ENCODE results near the gene MAPK6.
A peak's percentile ranks its signal among the peaks of the same experiment; 100 is the strongest.

MAPK6 gene

DNA sequence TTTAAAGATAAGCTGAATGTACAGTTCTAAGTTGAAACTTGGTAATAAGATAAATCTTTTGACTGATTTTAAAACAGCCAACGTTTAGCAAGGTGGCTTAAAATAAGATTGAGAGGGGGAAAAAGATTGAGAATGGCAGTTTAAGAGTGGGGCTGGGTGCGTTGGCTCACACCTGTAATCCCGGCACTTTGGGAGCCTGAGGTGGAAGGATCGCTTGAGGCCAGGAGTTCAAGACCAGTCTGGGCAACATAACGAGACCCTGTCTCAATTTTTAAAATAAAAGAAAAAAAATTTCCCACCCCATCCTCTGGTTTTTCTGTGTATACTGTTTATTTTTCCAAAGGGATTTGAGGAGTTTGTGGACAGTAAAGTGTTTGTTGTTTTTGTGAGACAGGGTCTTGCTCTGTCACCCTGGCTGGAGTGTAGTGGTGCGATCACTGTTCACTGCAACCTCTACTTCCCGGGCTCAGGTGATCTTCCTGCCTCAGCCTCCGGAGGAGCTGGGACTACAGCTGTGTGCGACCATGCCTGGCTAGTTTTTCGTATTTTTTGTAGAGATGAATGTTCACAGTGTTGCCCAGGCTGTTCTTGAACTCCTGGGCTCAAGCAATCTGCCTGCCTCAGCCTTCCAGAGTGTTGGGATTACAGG, 3.0 kb downstream of the MAPK6 start:
- no peaks in the 10 kb centered on the region for H3K9me3 ChIP-seq (ENCODE audit: insufficient read depth, low read length)
- no peak overlapping the region for H2AFZ ChIP-seq (ENCODE audit: low read depth, low read length)
- H3K27me3 ChIP-seq (ENCODE audit: low read depth, low read length): no peaks in the 10 kb centered on the region
- H3K4me2 ChIP-seq (ENCODE audit: low read length): peak overlapping the region; percentile 78
- peaks cover 45% of the 10 kb centered on the region for H4K20me1 ChIP-seq (ENCODE audit: insufficient read depth, low read length)
- peak overlapping the region; percentile 90 for H3K9ac ChIP-seq (ENCODE audit: low read length)
- H3K4me3 ChIP-seq (ENCODE audit: low read length): peak overlapping the region; percentile 86
- no peak for TF ChIP-seq EZH2phosphoT487 (IDR thresholded peaks at IDR 0.05; ENCODE audit: low read depth)
- TF ChIP-seq, protein P1, sequence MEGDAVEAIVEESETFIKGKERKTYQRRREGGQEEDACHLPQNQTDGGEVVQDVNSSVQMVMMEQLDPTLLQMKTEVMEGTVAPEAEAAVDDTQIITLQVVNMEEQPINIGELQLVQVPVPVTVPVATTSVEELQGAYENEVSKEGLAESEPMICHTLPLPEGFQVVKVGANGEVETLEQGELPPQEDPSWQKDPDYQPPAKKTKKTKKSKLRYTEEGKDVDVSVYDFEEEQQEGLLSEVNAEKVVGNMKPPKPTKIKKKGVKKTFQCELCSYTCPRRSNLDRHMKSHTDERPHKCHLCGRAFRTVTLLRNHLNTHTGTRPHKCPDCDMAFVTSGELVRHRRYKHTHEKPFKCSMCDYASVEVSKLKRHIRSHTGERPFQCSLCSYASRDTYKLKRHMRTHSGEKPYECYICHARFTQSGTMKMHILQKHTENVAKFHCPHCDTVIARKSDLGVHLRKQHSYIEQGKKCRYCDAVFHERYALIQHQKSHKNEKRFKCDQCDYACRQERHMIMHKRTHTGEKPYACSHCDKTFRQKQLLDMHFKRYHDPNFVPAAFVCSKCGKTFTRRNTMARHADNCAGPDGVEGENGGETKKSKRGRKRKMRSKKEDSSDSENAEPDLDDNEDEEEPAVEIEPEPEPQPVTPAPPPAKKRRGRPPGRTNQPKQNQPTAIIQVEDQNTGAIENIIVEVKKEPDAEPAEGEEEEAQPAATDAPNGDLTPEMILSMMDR (IDR thresholded peaks at IDR 0.05; ENCODE audit: low read depth, low read length): no peak
- peaks cover 85% of the 10 kb centered on the region for H3K79me2 ChIP-seq (ENCODE audit: low read length)
- H3K36me3 ChIP-seq (replicated peaks; ENCODE audit: low read depth, low read length): peaks cover 15% of the 10 kb centered on the region
- peak overlapping the region; percentile 90 for H3K27ac ChIP-seq (ENCODE audit: low read length)
- peaks cover 30% of the 10 kb centered on the region for H3K4me1 ChIP-seq (ENCODE audit: low read length)

DNA sequence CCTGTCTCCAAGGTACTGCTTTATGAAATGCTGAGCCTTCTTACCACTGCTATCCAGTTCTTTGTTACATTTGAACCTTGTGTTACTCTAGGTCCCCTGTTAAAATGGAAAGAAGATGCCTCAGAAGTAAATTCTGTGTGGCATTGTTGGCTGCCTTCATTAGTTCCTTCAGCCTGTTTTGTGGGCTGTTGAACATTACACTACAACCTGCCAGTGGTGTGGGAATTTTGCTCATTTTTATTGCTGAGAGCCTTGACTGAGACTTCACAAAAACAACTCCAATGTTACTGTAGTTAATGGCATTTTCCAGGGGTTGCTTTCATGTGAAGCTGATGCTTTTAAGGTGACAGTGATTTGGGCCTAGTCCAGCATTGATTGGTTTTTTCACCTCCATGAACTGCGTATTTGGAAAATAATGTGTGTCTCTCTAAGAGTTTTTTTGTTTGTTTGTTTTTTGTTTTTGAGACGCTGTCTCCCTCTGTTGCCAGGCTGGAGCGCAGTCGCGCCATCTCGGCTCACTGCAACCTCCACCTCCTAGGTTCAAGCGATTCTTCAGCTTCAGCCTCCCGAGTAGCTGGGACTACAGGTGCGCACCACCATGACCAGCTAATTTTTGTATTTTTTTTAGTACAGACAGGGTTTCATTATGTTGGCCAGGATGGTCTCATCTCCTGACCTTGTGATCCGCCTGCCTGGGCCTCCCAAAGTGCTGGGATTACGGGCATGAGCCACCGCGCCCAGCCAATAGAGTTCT, 4.3 kb downstream of the MAPK6 start:
- TF ChIP-seq, protein P1 (IDR thresholded peaks at IDR 0.05; ENCODE audit: low read depth, low read length): no peak
- TF ChIP-seq EZH2phosphoT487 (IDR thresholded peaks at IDR 0.05; ENCODE audit: low read depth): no peak
- H2AFZ ChIP-seq (ENCODE audit: low read depth, low read length): no peak overlapping the region
- H3K9ac ChIP-seq (ENCODE audit: low read length): no peak overlapping the region
- H3K4me3 ChIP-seq (ENCODE audit: low read length): no peak overlapping the region
- no peaks in the 10 kb centered on the region for H3K27me3 ChIP-seq (ENCODE audit: low read depth, low read length)
- peaks cover 51% of the 10 kb centered on the region for H4K20me1 ChIP-seq (ENCODE audit: insufficient read depth, low read length)
- peaks cover 28% of the 10 kb centered on the region for H3K4me1 ChIP-seq (ENCODE audit: low read length)
- H3K27ac ChIP-seq (ENCODE audit: low read length): peak overlapping the region; percentile 17; the same call in 1 of the 2 replicates
- peak overlapping the region; percentile 56; the same call in 1 of the 2 replicates for H3K4me2 ChIP-seq (ENCODE audit: low read length)
- H3K36me3 ChIP-seq (replicated peaks; ENCODE audit: low read depth, low read length): peaks cover 17% of the 10 kb centered on the region
- peaks cover 98% of the 10 kb centered on the region for H3K79me2 ChIP-seq (ENCODE audit: low read length)
- no peaks in the 10 kb centered on the region for H3K9me3 ChIP-seq (ENCODE audit: insufficient read depth, low read length)

DNA sequence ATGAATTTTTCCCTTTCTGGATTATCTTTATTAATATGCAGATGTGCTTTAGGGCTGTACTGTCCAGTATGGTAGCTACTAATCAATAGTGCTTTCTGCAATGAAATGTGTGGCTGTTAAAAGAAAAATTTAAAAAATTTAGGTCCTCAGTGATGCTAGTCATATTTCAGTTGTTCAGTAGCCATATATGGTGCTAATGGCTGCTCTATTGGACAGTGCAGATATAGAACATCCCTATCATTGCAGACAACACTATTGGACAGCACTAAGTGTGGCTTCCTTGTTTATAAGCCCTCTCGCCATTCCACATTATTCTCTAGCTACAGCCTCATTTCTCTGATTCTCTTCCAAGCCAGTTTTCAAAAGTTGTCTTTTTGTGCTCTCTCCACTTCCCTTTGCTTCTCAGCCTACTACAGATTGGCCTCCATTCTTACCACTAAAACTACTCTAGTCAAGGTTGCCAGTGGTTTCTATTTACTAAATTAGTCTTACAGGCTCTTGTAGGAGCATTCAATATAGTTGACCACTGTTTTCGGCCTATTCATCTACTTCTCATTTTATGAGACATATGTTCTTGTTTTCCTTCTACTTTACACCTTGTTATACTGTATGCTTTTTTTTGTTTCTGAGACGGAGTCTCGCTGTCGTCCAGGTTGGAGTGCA, 9.5 kb downstream of the MAPK6 start:
- no peak overlapping the region for H3K4me2 ChIP-seq (ENCODE audit: low read length)
- peaks cover 85% of the 10 kb centered on the region for H4K20me1 ChIP-seq (ENCODE audit: insufficient read depth, low read length)
- H3K4me1 ChIP-seq (ENCODE audit: low read length): peaks cover 9% of the 10 kb centered on the region
- no peak overlapping the region for H3K27ac ChIP-seq (ENCODE audit: low read length)
- H3K4me3 ChIP-seq (ENCODE audit: low read length): no peak overlapping the region
- no peaks in the 10 kb centered on the region for H3K27me3 ChIP-seq (ENCODE audit: low read depth, low read length)
- no peak overlapping the region for H2AFZ ChIP-seq (ENCODE audit: low read depth, low read length)
- TF ChIP-seq EZH2phosphoT487 (IDR thresholded peaks at IDR 0.05; ENCODE audit: low read depth): no peak
- TF ChIP-seq, protein P1 (IDR thresholded peaks at IDR 0.05; ENCODE audit: low read depth, low read length): no peak
- no peak overlapping the region for H3K9ac ChIP-seq (ENCODE audit: low read length)
- H3K79me2 ChIP-seq (ENCODE audit: low read length): peaks cover 100% of the 10 kb centered on the region
- no peaks in the 10 kb centered on the region for H3K9me3 ChIP-seq (ENCODE audit: insufficient read depth, low read length)
- H3K36me3 ChIP-seq (replicated peaks; ENCODE audit: low read depth, low read length): peaks cover 41% of the 10 kb centered on the region

DNA sequence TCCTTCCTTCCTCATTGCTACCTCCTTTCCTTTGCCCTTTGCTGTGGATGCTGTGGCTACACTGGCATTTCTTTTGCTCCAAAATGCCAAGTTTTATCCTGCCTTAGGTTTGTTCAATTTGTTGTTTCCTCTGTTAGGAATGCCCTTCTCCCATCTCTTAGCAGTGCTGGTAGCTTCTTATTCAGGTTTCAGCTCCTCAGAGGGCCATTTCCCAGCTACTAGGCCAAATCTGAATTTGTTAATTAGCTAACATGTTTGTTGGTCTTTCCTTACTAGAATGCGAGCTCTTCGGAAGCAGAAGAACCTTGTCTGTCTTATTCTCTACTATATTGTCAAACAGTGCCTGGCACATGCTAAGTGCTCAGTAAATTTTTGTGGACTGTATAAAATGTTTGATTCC, 11.0 kb downstream of the MAPK6 start:
- no peak overlapping the region for H3K4me2 ChIP-seq (ENCODE audit: low read length)
- no peak overlapping the region for H3K27ac ChIP-seq (ENCODE audit: low read length)
- peaks cover 4% of the 10 kb centered on the region; the same call in 1 of the 2 replicates for H3K4me1 ChIP-seq (ENCODE audit: low read length)
- no peak overlapping the region for H2AFZ ChIP-seq (ENCODE audit: low read depth, low read length)
- H3K27me3 ChIP-seq (ENCODE audit: low read depth, low read length): no peaks in the 10 kb centered on the region
- no peak overlapping the region for H3K9ac ChIP-seq (ENCODE audit: low read length)
- TF ChIP-seq, protein P1 (IDR thresholded peaks at IDR 0.05; ENCODE audit: low read depth, low read length): no peak
- TF ChIP-seq EZH2phosphoT487 (IDR thresholded peaks at IDR 0.05; ENCODE audit: low read depth): no peak
- H3K9me3 ChIP-seq (ENCODE audit: insufficient read depth, low read length): no peaks in the 10 kb centered on the region
- no peak overlapping the region for H3K4me3 ChIP-seq (ENCODE audit: low read length)
- H3K79me2 ChIP-seq (ENCODE audit: low read length): peaks cover 100% of the 10 kb centered on the region
- peaks cover 86% of the 10 kb centered on the region for H4K20me1 ChIP-seq (ENCODE audit: insufficient read depth, low read length)
- peaks cover 44% of the 10 kb centered on the region for H3K36me3 ChIP-seq (replicated peaks; ENCODE audit: low read depth, low read length)

All from OCI-LY3 (cell line).